Dermis blood vessel endothelial cell (primary cell): ENCODE measurements around the gene AMOTL2. TPM values are rescaled to one million over a fixed set of nuclear protein-coding genes. Genes with fewer than 3 reads are reported as not detected.
A peak's percentile ranks its signal among the peaks of the same experiment; 100 is the strongest.

ENCODE experiments used
- DNase-seq: peaks from one replicate; pipeline ENCODE4 v3.0.0; 2010
- total RNA-seq: library from RNA; depleted of rRNA; stranded (reverse); fragments of >200 nt; gene quantifications from 2 replicates; pipeline ENCODE4 v1.2.3, GENCODE V29; 2014

AMOTL2 gene
- total RNA-seq, 1 donor from 2014 or later: 130 TPM

GRCh38 chr3:134312873-134313846, 61.1 kb downstream of the AMOTL2 start:
- DNase-seq: peak; percentile 85

GRCh38 chr3:134312072-134312872, 62.0 kb downstream of the AMOTL2 start:
- peak; percentile 45 for DNase-seq

DNA sequence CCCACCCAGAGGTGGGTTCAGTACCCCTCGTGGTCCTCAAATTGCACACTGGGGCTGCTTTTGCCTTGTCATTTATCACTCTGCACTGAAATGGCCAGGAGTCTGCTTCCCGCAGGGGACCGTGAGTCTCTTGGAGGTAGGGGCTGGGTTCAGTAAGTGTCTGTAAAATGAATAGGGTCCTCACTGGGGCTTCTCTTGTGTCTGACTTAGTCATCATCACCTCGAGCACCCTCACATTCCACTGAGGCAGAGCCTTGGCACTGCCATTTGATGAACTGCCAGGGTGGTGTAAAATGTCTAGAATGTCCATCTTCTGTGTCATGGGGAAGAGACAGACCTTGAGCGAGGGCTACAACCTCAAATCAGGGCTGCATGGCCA, 62.6 kb downstream of the AMOTL2 start:
- no peak for DNase-seq

DNA sequence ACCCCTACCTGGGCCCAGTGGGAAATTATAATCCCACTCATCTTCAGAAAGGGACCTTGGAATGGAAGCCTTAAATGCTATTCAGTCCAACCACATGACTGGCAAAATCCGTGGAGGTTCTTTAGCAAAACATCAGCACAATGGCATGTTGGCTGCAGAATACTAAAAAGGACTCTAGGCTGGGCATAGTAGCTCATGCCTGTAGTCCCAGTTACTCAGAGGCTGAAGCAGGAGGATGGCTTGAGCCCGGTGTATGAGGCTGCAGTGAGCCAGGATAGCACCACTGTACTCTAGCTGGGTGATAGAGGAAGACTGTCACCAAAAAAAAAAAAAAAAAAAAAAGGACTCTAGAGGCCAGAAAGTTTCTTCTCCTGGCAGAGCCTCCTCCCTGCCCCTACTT, 63.0 kb downstream of the AMOTL2 start:
- no peak for DNase-seq

DNA sequence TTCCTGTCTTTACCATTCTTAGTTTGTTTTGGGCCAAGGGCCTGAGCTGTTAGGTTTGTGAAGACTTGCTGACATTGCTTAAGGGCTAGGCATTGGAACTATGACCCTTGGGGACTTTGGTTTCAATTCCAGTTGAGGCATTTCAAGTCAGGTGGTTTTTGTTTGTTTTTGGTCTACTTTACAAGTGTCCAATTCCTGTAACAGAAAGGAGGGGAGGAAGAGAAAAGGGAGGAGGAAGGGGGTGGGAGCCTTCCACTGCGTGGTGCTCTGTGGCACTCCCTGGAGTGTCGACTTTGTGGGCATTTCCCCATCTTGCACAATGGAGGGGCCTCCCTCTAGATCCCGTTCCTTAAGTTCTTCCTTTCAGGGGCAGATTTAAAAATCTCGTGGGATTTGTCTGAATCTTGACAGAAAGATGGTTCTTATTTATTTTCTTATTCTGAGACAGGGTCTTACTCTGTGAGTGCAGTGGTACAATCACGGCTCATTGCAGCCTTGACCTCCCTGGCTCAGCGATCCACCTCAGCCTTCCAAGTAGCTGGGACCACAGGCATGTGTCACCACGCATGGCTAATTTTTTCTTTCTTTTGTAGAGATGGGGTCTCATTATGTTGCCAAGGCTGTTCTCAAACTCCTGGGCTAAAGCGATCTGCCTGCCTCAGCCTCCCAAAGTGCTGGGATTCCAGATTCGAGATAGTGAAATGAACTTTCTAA, 64.1 kb downstream of the AMOTL2 start:
- DNase-seq: no peak

DNA sequence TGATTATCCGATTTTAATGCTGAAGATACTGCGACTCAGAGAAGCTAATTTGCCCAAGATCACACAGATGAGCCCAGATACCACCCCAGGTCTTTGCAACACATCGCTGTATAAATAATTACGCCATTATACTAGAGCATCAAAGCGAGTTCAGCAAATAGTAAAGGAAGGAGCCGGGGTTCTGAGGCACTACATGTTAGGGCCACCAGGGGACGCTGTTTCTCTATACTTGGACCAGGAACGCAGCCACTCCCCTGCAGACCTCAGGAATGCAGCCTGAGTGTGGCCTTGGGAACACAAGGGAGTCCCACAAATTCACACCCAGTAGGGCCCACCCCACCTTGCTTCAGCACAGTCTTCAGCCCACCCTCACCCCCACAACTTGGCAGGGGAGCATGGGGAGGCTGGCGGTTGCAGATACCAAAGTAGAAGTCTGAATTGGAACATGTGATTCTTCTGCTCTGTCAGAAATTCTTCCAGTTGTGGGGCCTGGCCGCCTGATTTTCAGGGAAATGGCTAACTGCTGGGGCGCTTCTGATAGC, 65.8 kb downstream of the AMOTL2 start:
- peak; percentile 88 for DNase-seq

- no peak for DNase-seq
Measured at GRCh38 chr3:134307425-134307824, 66.8 kb downstream of the AMOTL2 start.

DNA sequence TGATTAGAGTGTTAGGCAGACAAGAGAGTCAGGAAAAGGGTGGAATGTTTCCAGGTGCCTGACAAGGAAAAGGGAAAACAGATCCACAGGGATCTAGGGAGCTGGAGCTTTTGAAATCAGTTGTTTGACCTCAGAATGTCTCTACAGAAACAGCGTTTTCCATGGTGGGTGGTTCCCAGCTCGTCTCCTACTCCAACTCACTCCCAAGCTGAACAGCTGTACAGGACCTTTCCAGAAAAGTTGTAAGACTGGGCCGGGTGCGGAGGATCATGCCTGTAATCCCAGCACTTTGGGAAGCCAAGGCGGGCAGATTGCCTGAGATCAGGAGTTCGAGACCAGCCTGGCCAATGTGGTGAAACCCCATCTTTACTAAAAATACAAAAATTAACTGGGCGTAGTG, 67.9 kb downstream of the AMOTL2 start:
- no peak for DNase-seq

Other genes starting within 250 kb of the AMOTL2 start
- 91.6 and 103 TPM in 2 replicates for gene RYK, start 123.6 kb downstream of the AMOTL2 start, total RNA-seq
- 80.8 and 87.0 TPM in 2 replicates for gene ANAPC13, start 111.5 kb upstream of the AMOTL2 start, total RNA-seq
- 14.0 and 17.5 TPM in 2 replicates for gene CEP63, start 111.6 kb upstream of the AMOTL2 start, total RNA-seq